SK-N-DZ (cell line): ENCODE data around the gene BTNL3. TPM values are rescaled to one million over a fixed set of nuclear protein-coding genes. Genes with fewer than 3 reads are reported as not detected.
"Not testable (repeated sequence)": the region's sequence is repeated elsewhere in the genome, so short reads cannot be mapped to it uniquely, and the experiment has no call there.

Experiments
- DNase-seq: peaks from one replicate; pipeline ENCODE4 v3.0.0-alpha.2; 2015; ENCODE audit warnings: low spot score
- polyA plus RNA-seq, 2 experiments: library from polyadenylated mRNA; depleted of rRNA; stranded (reverse); fragments of >200 nt; gene quantifications; 2 replicates each; pipeline ENCODE4 v1.2.3, GENCODE V29; 2014

BTNL3 gene, protein sequence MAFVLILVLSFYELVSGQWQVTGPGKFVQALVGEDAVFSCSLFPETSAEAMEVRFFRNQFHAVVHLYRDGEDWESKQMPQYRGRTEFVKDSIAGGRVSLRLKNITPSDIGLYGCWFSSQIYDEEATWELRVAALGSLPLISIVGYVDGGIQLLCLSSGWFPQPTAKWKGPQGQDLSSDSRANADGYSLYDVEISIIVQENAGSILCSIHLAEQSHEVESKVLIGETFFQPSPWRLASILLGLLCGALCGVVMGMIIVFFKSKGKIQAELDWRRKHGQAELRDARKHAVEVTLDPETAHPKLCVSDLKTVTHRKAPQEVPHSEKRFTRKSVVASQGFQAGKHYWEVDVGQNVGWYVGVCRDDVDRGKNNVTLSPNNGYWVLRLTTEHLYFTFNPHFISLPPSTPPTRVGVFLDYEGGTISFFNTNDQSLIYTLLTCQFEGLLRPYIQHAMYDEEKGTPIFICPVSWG
- polyA plus RNA-seq (2014; cell fraction: cytosol; rRNA removed): not detected in 2 replicates
- not detected in 2 replicates for polyA plus RNA-seq (2014; cell fraction: nucleus; rRNA removed)

DNA sequence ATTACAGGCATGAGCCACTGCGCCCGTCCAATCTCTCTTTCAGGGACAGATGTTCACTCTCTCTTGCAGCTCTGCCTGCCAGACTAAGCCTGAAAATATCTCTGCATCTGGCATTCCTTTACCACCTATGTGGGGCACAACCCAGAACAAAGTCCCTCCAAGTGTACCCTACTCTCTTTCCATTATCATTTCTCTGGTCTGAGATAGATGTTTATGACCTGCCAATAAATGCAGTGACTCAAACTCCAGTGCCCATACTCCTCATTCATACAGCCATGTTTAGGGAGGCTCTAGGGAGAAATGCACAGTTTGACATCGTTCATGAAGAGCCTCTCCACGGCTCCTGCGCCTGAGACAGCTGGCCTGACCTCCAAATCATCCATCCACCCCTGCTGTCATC lies at the start of gene BTNL3:
TSS of gene BTNL3 (plus strand) at position 255 of the 400 bp plus-strand sequence. CDS start 183 bp downstream, outside the sequence.
- DNase-seq: no peak

- no peak for DNase-seq
These were observed 38.2 kb upstream of the BTNL3 start for GRCh38 chr5:180950291-180950949.

- no peak for DNase-seq
These were observed 29.0 kb upstream of the BTNL3 start for GRCh38 chr5:180959661-180960060.

GRCh38 chr5:180960209-180960608 lies 28.4 kb upstream of the BTNL3 start:
- no peak for DNase-seq

DNA sequence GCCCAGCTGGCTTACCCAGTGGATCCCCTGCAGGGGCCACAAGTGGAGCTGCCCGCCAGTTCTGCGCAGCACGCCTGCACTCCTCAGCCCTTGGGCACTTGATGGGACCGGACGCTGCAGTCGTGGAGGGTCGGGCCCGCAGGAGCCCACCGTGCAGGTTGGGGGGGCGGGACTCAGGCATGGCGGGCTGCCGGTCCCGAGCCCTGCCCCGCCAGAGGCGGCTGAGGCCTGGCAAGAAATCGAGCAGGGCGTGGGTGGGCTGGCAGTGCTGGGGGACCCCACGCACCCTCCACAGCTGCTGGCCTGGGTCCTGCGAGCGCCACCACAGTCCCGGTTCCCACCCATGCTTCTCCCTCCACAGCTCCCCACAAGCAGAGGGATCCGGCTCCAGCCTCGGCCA lies 19.2 kb upstream of the BTNL3 start:
- no peak for DNase-seq

DNA sequence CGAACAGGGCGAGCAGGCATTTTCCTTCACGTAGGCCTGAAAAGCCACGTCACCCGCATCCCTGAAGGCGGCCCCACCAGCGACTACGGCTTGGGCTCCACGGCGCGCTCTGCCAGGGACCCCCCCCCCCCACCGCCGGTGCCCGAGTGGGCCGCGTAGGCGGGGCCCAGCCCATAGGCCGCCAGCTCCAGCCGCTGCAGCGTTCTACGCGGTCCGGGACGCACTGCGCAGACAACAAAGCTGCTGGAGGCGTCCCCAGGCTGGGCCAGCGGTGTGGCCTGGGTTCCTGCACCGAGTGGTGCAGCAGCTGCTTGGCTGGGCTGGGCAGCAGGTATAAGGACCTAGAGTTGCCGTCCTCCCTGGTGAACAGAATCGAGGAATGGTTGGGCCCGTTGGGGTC lies 18.3 kb upstream of the BTNL3 start:
- no peak for DNase-seq

DNA sequence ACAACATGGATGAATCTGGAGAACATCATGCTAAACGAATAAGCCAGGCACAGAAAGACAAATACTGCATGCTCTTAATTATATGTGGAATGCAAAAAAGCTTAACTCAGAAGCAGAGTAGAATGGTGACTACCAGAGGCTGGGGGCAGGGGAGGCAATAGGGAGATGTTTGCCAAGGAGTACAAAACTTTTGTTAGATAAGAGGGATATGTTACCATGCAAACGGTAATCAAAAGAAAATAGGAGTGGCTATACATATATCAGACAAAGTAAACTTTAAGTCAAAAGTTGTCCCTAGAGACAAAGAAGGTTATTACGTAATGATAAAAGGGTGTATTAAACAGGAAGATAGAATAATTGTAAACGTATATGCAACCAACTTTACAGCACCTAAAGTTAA lies 17.8 kb upstream of the BTNL3 start:
- DNase-seq: no peak

- no peak for DNase-seq
These were observed 13.9 kb upstream of the BTNL3 start for GRCh38 chr5:180974612-180975315.

GRCh38 chr5:180975338-180975737 lies 13.3 kb upstream of the BTNL3 start:
- no peak for DNase-seq

GRCh38 chr5:180976518-180976917 lies 12.1 kb upstream of the BTNL3 start:
- no peak for DNase-seq

DNA sequence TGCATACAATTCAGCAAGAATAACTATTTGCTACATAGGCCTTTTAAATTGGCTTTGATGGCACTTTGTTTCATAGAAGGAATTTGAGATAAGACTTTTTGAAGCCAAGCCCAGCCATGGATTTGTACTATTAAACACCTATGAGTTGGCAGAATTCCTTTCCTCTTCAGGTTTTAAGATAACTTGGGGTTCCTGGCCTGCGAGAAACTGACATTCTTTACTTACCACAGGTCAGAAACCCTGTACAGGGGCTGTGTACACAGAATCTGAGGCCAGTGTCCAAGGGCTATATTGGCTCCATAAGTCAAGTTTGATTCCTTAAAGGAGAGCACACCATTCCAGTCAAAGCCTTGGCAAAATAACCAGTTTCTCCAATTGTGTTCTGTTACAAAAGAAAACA lies 10.8 kb upstream of the BTNL3 start:
- no peak for DNase-seq

- DNase-seq: no peak
These were observed 6.5 kb upstream of the BTNL3 start for GRCh38 chr5:180982008-180982741.

DNA sequence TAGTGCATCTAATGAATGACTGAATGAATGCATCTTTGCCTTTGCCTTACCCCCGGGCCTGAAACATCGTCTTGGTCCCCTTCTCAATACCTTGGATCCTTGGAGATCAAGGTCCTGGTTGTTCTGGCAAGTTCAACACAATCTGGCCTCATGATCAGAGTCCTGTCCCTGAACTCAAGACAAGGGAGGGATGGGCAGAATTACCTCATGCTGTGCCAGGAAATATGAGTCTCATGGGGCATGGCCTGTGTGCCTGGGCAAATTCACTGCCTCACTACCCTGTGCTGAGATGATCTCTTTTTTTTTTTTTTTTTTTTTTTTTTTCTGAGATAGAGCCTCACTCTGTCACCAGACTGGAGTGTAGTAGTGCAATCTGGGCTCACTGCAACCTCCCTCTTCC lies 630 bp upstream of the BTNL3 start:
- DNase-seq: no peak

DNA sequence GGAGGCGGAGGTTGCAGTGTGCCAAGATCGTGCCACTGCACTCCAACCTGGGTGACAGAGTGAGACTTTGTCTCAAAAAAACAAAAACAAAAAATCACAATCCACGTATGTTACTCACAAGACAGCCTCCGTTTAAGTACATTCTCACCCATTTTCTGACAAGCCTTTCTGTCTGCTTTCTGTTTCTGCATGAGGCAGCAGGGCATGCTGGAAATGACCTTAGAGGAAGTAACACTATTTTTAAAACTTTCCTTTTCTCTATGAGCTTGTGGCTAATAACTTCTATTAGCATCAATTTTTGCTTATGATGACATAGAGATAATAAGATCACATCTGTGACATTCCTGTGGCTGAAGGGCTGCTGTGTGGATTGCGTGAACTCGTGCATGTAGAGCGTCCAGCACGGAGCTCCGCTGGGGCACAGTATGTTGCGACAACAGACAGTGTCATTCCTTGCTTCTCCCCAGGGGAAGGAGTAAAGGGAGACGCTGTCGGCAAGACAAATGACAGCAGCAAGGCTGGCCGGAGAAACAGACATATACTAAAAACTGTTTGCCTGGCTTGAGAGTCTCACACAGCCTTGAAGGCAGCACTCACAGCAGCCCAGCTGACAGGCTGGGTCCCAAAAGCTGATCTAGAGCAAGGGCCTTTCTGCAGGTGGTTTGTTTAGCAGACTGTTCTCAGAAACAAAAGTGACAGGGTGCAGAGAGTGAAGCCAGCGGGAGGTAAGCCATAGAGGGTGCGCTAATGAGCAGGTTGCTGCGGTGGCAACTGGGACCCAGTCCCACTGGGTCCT lies 1.6 kb downstream of the BTNL3 start:
- no peak for DNase-seq

DNA sequence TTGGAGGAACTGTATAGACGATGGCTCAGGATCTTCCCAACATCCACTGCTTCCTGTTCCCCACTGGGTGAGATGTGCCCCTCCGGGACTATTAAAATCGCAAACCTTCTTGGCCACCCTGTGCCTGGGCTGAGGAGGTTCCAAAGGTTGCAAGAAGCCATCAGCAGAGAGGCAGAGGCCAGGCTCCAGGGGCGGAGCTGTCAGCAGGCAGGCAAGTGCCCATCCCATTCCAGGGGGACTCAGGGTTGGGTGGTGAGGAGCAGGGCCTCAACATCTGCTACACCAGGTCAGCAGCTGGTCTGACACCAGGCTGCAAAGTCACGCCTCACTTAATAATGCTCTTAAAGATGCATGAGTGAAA lies 2.2 kb downstream of the BTNL3 start:
- no peak for DNase-seq

DNA sequence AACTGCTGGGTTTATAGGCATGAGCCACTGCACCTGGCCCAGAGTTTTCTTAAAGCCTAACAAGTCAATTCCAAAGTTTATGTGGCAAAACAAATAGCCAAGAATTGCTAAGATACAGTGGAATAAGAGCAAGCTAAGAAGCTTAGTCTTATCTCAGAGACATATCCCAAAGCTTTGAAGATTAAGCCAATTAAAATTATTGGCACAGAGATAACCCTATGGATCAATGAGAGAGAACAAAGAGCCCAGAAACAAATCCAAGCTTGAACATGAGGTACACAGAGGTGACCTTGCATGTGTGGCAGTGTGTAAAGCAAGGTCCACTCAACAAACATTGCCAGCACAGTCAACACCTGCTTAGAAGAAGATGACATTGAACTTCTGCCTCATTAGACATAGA lies 13.3 kb downstream of the BTNL3 start:
- DNase-seq: no peak

DNA sequence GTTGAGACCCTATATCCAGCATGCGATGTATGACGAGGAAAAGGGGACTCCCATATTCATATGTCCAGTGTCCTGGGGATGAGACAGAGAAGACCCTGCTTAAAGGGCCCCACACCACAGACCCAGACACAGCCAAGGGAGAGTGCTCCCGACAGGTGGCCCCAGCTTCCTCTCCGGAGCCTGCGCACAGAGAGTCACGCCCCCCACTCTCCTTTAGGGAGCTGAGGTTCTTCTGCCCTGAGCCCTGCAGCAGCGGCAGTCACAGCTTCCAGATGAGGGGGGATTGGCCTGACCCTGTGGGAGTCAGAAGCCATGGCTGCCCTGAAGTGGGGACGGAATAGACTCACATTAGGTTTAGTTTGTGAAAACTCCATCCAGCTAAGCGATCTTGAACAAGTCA lies 17.1 kb downstream of the BTNL3 start:
- DNase-seq: no peak

DNA sequence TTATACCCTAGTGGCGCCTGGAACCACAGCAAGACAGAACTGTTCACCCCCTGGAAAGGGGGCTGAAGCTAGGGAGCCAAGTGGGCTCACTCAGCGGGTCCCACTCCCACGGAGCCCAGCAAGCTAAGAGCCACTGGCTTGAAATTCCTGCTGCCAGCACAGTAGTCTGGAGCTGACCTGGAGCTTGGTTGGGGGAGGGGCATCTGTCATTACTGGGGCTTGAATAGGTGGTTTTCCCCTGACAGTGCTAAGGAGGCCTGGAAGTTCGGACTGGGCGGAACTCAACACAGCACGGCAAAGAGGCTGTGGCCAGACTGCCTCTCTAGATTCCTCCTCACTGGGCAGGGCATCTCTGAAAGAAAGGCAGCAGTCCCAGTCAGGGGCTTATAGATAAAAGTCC lies 19.5 kb downstream of the BTNL3 start:
- DNase-seq: no peak

DNA sequence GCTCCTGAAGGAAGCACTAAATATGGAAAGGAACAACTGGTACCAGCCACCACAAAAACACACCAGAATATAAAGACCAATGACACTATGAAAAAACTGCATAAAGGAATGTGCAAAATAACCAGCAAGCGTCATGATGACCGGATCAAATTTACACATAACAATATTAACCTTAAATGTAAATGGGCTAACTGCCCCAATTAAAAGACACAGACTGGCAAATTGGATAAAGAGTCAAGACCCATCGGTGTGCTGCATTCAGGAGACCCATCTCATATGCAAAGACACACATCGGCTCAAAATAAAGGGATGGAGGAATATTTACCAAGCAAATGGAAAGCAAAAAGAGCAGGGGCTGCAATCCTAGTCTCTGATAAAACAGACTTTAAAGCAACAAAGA lies 21.4 kb downstream of the BTNL3 start:
- DNase-seq: not testable (repeated sequence)

GRCh38 chr5:181014654-181015053 lies 26.0 kb downstream of the BTNL3 start:
- DNase-seq: not testable (repeated sequence)

DNA sequence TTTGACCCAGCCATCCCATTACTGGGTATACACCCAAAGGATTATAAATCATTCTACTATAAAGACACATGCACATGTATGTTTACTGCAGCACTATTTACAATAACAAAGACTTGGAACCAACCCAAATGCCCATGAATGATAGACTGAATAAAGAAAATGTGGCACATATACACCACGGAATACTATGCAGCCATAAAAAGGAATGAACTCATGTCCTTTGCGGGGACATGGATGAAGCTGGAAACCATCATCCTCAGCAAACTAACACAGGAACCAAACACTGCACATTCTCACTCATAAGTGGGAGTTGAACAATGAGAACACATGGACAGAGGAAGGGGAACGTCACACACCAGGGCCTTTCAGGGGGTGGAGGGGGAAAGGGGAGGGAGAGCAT lies 28.8 kb downstream of the BTNL3 start:
- DNase-seq: not testable (repeated sequence)
